WTC11 (cell line): Measurements from ENCODE around the gene CDC16.

ENCODE experiments used
- AFF4 ChIP-seq: sonication (generic); formaldehyde crosslinking; IDR thresholded peaks from 2 replicates; pipeline ENCODE4 v1.8.1; 2023; ENCODE audit warnings: mild to moderate bottlenecking, missing genetic modification reagents, borderline replicate concordance
- CTCF ChIP-seq: fragments of 200-600 bp; IDR thresholded peaks from 2 replicates; pipeline ENCODE4 v1.8.0; 2022; ENCODE audit warnings: antibody characterized with exemption
- E2F5 ChIP-seq: sonication (generic); formaldehyde crosslinking; IDR thresholded peaks from 2 replicates; pipeline ENCODE4 v1.8.1; 2022; ENCODE audit warnings: mild to moderate bottlenecking, moderate library complexity, missing genetic modification reagents
- ESRRA ChIP-seq: sonication (generic); formaldehyde crosslinking; IDR thresholded peaks from 2 replicates; pipeline ENCODE4 v1.8.1; 2022; ENCODE audit warnings: mild to moderate bottlenecking, missing genetic modification reagents, borderline replicate concordance
- FOXP4 ChIP-seq: sonication (generic); formaldehyde crosslinking; IDR thresholded peaks from 2 replicates; pipeline ENCODE4 v1.8.0; 2022; ENCODE audit warnings: mild to moderate bottlenecking, missing genetic modification reagents
- NFYB ChIP-seq: sonication (generic); formaldehyde crosslinking; conservative IDR thresholded peaks from 2 replicates; pipeline ENCODE4 v1.8.0; 2022; ENCODE audit warnings: low read depth, missing genetic modification reagents
- RORB ChIP-seq: fragments of 250-450 bp; sonication (Bioruptor Pico); IDR thresholded peaks from 2 replicates; pipeline ENCODE4 v1.9.0; 2021; ENCODE audit warnings: mild to moderate bottlenecking
- TEAD4 ChIP-seq: sonication (generic); formaldehyde crosslinking; IDR thresholded peaks from 2 replicates; pipeline ENCODE4 v1.8.0; 2022; ENCODE audit warnings: mild to moderate bottlenecking, missing genetic modification reagents

GRCh38 chr13:114296902-114297301 lies 62.2 kb downstream of the CDC16 start:
- no peak for TF ChIP-seq CTCF
- no peak for TF ChIP-seq TEAD4 (CRISPR knock-in tag)
- TF ChIP-seq AFF4: no peak
- TF ChIP-seq NFYB (CRISPR knock-in tag): no peak
- no peak for TF ChIP-seq FOXP4 (CRISPR knock-in tag)
- no peak for TF ChIP-seq RORB (CRISPR knock-in tag)
- TF ChIP-seq E2F5 (CRISPR knock-in tag): no peak
- no peak for TF ChIP-seq ESRRA (CRISPR knock-in tag)
